ENCODE measurements around the gene CACNA2D3.

DNA sequence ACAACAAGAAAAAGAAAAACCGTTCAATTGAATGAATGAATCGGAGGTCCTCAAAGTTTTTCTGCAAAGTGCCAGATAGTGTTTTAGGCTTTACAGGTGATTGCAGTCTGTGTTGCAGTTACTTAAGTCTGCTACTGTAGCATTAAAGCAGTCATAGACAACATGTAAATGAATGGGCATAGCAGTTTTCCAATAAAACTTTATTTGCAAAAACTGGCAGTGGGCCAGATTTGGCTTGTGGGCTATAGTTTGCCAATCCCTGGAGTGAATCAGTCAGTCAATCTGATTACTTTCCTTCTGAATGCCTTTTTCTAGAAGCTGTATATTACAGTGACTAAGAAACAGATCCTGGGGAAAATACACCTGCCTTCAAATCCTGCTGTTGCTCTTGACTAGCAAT, 562.9 kb downstream of the CACNA2D3 start:
- TF ChIP-seq, protein P1, sequence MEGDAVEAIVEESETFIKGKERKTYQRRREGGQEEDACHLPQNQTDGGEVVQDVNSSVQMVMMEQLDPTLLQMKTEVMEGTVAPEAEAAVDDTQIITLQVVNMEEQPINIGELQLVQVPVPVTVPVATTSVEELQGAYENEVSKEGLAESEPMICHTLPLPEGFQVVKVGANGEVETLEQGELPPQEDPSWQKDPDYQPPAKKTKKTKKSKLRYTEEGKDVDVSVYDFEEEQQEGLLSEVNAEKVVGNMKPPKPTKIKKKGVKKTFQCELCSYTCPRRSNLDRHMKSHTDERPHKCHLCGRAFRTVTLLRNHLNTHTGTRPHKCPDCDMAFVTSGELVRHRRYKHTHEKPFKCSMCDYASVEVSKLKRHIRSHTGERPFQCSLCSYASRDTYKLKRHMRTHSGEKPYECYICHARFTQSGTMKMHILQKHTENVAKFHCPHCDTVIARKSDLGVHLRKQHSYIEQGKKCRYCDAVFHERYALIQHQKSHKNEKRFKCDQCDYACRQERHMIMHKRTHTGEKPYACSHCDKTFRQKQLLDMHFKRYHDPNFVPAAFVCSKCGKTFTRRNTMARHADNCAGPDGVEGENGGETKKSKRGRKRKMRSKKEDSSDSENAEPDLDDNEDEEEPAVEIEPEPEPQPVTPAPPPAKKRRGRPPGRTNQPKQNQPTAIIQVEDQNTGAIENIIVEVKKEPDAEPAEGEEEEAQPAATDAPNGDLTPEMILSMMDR (IDR thresholded peaks at IDR 0.05; ENCODE audit: low read length), result no peak
- no peak for TF ChIP-seq EZH2phosphoT487 (IDR thresholded peaks at IDR 0.05; ENCODE audit: low read length)
